RWPE2 (cell line): ENCODE results near the gene TMEM63C.

Source experiments
- ATAC-seq: fragments of 200-7000 bp; cut with Tn5 transposase; 3 replicates; pipeline ENCODE4 v1.9.1; 2021; ENCODE audit warnings: low read depth
- DNase-seq: peaks from one replicate; pipeline ENCODE4 v3.0.0-alpha.2; 2020; ENCODE audit warnings: low spot score
- H3K27ac ChIP-seq: fragments of 450-650 bp; 2 replicates; pipeline ENCODE4 v1.5.1; 2017; ENCODE audit warnings: mild to moderate bottlenecking; ENCODE audit not compliant: poor library complexity, severe bottlenecking
- H3K27me3 ChIP-seq: fragments of 250-450 bp; sonication (Bioruptor Pico); 2 replicates; pipeline ENCODE4 v1.5.1; 2021; ENCODE audit warnings: mild to moderate bottlenecking, moderate library complexity; ENCODE audit not compliant: insufficient read depth, poor library complexity, severe bottlenecking
- H3K36me3 ChIP-seq: fragments of 250-450 bp; sonication (Bioruptor Pico); 2 replicates; pipeline ENCODE4 v1.5.1; 2020; ENCODE audit warnings: low read depth, mild to moderate bottlenecking, moderate library complexity
- H3K4me1 ChIP-seq: fragments of 250-450 bp; sonication (Bioruptor Pico); 2 replicates; pipeline ENCODE4 v1.5.1; 2021; ENCODE audit warnings: mild to moderate bottlenecking, moderate library complexity; ENCODE audit not compliant: insufficient read depth, poor library complexity, severe bottlenecking
- H3K4me3 ChIP-seq: fragments of 250-450 bp; sonication (Bioruptor Pico); 2 replicates; pipeline ENCODE4 v1.5.1; 2021; ENCODE audit warnings: mild to moderate bottlenecking, moderate library complexity; ENCODE audit not compliant: severe bottlenecking
- H3K9me3 ChIP-seq: fragments of 250-450 bp; sonication (Bioruptor Pico); 2 replicates; pipeline ENCODE4 v1.5.1; 2021; ENCODE audit warnings: mild to moderate bottlenecking, moderate library complexity; ENCODE audit not compliant: severe bottlenecking
- CTCF ChIP-seq: fragments of 450-650 bp; IDR thresholded peaks from one replicate; pipeline ENCODE4 v1.5.1; 2017; ENCODE audit warnings: mild to moderate bottlenecking, moderate library complexity; ENCODE audit not compliant: poor library complexity, severe bottlenecking

TMEM63C gene

DNA sequence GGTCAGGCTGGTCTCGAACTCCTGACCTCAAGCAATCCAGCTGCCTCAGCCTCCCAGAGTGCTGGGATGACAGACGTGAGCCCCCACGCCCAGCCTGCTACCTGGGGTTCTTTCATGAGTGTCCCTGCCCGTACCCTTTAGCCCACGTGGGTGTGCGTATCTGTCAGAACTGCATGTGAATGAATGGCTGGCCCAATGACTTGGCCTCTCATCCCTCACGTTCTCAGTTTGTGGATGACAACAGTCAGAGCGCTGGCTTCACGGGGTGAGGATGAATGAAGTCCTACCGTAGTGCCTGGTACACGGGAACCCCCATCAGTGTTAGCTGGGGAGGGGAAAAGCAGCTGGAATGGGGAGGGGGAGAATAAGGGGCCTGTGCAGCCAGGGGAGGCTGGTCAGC lies 23.9 kb upstream of the TMEM63C start:
- Histone ChIP-seq H3K36me3 (no peaks in the 10 kb centered on the region), H3K27me3 (peaks cover 5% of the 10 kb centered on the region), H3K4me1 (no peaks in the 10 kb centered on the region), H3K27ac (no peak overlapping the region), H3K4me3 (no peak overlapping the region), H3K9me3 (no peaks in the 10 kb centered on the region)
- ATAC-seq (no peak), DNase-seq (no peak)
- TF ChIP-seq CTCF, result no peak

- Histone ChIP-seq H3K4me3 (no peak overlapping the region), H3K4me1 (no peaks in the 10 kb centered on the region), H3K9me3 (no peaks in the 10 kb centered on the region), H3K27ac (no peak overlapping the region), H3K36me3 (no peaks in the 10 kb centered on the region), H3K27me3 (peaks cover 9% of the 10 kb centered on the region)
- no peak for TF ChIP-seq CTCF
- DNase-seq (no peak), ATAC-seq (peak; percentile 87)
Measured at GRCh38 chr14:77158175-77158881, 23.3 kb upstream of the TMEM63C start.

- no peak for TF ChIP-seq CTCF
- DNase-seq, result no peak
- Histone ChIP-seq H3K27ac (no peak overlapping the region), H3K36me3 (no peaks in the 10 kb centered on the region), H3K4me3 (no peak overlapping the region), H3K9me3 (no peaks in the 10 kb centered on the region), H3K27me3 (peaks cover 9% of the 10 kb centered on the region), H3K4me1 (no peaks in the 10 kb centered on the region)
- no peak for ATAC-seq
Measured at GRCh38 chr14:77158882-77159255, 22.7 kb upstream of the TMEM63C start.

DNA sequence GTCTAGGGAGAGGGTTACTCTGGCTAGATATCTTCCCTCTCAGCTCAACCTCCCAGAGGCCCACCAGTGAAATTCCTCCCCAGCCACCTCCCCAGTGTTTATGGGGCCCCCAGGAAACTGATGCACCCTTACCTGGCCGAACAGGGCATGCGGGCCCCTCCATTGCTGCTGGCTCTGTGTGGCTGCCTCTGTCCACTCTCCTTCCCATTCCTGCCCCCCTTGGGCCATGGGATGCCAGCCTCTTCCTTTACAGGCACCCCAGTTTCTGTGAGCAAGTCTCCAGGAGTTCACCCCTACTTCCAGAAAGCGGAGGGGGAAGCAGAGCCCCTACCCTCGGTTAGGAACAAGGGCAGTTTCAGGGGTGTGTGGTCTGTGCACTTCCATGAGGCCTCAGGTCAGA lies 20.6 kb upstream of the TMEM63C start:
- H3K27me3 ChIP-seq, result peaks cover 9% of the 10 kb centered on the region
- H3K4me3 ChIP-seq, result no peak overlapping the region
- H3K36me3 ChIP-seq, result no peaks in the 10 kb centered on the region
- no peaks in the 10 kb centered on the region for H3K9me3 ChIP-seq
- TF ChIP-seq CTCF, result no peak
- ATAC-seq (no peak), DNase-seq (no peak)
- H3K27ac ChIP-seq, result no peak overlapping the region
- H3K4me1 ChIP-seq, result no peaks in the 10 kb centered on the region

DNA sequence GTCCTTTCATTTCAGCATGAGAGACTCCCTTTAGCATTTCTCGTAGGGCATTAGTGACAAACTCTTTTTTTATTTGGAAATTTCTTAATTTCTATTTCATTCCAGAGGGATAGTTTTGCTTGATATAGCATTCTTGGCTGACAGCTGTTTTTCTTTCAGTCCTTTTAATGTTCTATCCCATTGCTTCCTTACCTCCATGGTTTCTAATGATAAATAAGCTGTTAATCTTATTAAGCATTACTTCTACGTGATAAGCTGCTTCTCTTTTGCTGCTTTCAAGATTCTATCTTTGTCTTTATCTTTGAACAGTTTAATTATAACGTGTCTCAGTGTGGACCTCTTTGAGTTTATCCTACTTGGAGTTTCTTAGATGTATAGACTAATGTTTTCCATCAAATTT lies 11.6 kb upstream of the TMEM63C start:
- no peak for ATAC-seq
- no peak for TF ChIP-seq CTCF
- no peaks in the 10 kb centered on the region for H3K27me3 ChIP-seq

More for the DNA sequence above, 11.6 kb upstream of the TMEM63C start:
- Histone ChIP-seq H3K36me3 (no peaks in the 10 kb centered on the region), H3K4me1 (no peaks in the 10 kb centered on the region), H3K27ac (no peak overlapping the region), H3K4me3 (no peak overlapping the region), H3K9me3 (peaks cover 14% of the 10 kb centered on the region)
- DNase-seq, result no peak
